Measurements from ENCODE around the gene VIL1. TPM values are rescaled to one million over a fixed set of nuclear protein-coding genes. Genes with fewer than 3 reads are reported as not detected.

VIL1 gene
- 23.3 TPM for polyA plus RNA-seq (ENCODE audit: insufficient read length)
- long read RNA-seq, donor 1, full-length matches to known transcripts, result 1 of 1 reads
- long read RNA-seq, donor 1, partial matches to known transcripts, result 0 of 1 reads
- long read RNA-seq, donor 1, other reads (novel, unspliced or antisense), result 0 of 1 reads
- long read RNA-seq, donor 2, full-length matches to known transcripts, result 1 of 1 reads
- long read RNA-seq, donor 2, partial matches to known transcripts, result 0 of 1 reads
- long read RNA-seq, donor 2, other reads (novel, unspliced or antisense), result 0 of 1 reads
- long read RNA-seq, donor 3, full-length matches to known transcripts, result 2 of 2 reads
- long read RNA-seq, donor 3, partial matches to known transcripts, result 0 of 2 reads
- long read RNA-seq, donor 3, other reads (novel, unspliced or antisense), result 0 of 2 reads
- long read RNA-seq, donor 4, result 0 reads
- long read RNA-seq, donor 5, full-length matches to known transcripts, result 2 of 8 reads
- long read RNA-seq, donor 5, partial matches to known transcripts, result 6 of 8 reads
- long read RNA-seq, donor 5, other reads (novel, unspliced or antisense), result 0 of 8 reads
- long read RNA-seq, donor 6, full-length matches to known transcripts, result 3 of 3 reads
- long read RNA-seq, donor 6, partial matches to known transcripts, result 0 of 3 reads
- long read RNA-seq, donor 6, other reads (novel, unspliced or antisense), result 0 of 3 reads
- long read RNA-seq, donor 7, full-length matches to known transcripts, result 1 of 1 reads
- long read RNA-seq, donor 7, partial matches to known transcripts, result 0 of 1 reads
- long read RNA-seq, donor 7, other reads (novel, unspliced or antisense), result 0 of 1 reads
- long read RNA-seq, donor 8, full-length matches to known transcripts, result 1 of 1 reads
- long read RNA-seq, donor 8, partial matches to known transcripts, result 0 of 1 reads
- long read RNA-seq, donor 8, other reads (novel, unspliced or antisense), result 0 of 1 reads

DNA sequence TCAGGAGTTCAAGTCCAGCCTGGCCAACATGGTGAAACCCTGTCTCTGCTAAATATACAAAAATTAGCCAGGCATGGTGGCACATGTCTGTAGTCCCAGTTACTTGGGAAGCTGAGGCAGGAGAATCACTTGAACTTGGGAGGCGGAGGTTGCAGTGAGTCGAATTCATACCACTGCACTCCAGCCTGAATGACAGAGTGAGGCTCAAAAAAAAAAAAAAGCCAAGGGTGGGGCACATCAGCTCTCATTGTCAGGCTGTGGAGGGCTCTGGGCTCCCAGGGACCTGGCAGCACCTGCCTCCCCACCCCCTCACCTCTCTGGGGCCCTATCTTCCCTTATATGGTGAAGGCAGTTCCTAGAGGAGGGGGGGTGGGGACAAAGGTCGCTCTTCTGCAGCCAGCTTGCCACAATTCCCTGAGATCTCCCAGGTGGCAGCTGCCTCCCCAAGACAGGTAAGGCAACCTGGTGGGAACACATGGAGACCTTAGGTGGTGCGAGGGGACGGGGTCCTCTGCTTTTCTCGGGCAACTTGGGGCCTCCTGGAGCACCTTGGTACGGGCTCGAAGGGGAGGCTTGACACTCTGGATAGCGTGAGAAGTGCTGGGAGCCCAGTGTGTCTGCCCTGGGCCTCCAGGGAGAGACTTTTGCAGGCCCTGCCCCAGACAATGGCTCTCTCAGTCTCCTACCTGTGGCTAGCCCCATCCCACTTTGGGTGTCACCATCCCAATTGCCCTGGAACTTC is at the start of gene VIL1:
Gene VIL1, plus strand, starts transcription at position 407 of the 742 bp plus-strand sequence. CDS start 4,656 bp downstream, outside the sequence.
- no peak for DNase-seq

DNA sequence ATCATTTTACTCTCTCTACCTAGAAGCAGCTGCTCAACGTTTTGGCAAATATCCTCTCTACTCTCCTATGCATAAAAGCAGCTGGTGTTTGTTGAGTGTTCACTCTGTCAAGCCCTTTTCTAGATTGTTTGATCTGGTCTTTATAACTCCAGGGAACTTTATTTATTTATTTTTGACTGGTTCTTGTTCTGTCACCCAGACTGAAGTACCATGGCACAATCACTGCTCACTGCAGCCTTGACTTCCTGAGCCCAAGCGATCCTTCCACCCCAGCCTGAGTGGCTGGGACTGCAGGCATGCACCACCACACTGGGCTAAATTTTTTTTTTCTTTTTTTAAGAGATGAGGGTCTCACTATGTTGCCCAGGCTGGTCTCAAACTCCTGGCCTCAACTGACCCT is 49.6 kb upstream of the VIL1 start:
- DNase-seq, result no peak

GRCh38 chr2:218370410-218371063 is 48.4 kb upstream of the VIL1 start:
- DNase-seq, result no peak

- no peak for DNase-seq
These were observed 47.0 kb upstream of the VIL1 start for GRCh38 chr2:218371983-218372350.

- no peak for DNase-seq
These were observed 44.1 kb upstream of the VIL1 start for GRCh38 chr2:218374795-218375194.

GRCh38 chr2:218375212-218375611 is 43.7 kb upstream of the VIL1 start:
- no peak for DNase-seq

DNA sequence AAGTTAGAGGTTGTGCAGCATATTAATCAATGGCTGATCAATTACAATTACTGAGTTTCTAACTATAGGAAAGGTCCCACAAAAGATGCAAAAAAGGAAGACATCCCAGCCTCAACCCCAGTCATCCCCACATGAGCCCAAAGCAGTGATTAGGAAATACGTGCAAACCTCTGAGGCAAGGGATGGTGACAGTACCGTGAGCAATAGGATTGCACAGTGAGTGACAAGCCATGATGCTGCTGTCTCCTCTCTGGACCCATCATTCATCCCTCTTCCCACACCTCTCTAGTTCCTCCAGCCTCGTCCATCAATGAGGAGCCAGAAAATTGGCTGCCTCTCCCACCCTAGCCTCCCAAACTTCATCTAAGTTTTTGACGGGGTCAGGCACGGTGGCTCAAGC is 40.9 kb upstream of the VIL1 start:
- DNase-seq, result no peak

DNA sequence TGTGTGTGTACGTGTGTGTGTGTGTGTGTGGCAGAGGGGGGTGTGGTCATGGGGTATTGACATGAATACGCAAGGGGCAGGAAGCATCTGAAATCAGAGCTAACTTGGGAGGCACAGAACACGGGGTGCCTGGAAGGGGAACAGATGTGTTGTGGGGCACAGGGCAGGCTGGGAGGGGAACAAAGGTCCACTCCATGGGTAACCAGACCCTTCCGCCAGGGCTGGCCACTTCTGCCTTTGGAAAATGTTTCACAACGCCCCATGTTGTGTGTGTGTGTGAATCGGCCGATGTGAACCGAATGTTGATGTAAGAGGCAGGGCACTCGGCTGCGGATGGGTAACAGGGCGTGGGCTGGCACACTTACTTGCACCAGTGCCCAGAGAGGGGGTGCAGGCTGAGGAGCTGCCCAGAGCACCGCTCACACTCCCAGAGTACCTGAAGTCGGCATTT is 37.0 kb upstream of the VIL1 start, which contains the start of gene SLC11A1:
Gene SLC11A1, plus strand, starts transcription at position 358 of the 451 bp plus-strand sequence. CDS start 96 bp downstream, outside the sequence.
- no peak for DNase-seq

DNA sequence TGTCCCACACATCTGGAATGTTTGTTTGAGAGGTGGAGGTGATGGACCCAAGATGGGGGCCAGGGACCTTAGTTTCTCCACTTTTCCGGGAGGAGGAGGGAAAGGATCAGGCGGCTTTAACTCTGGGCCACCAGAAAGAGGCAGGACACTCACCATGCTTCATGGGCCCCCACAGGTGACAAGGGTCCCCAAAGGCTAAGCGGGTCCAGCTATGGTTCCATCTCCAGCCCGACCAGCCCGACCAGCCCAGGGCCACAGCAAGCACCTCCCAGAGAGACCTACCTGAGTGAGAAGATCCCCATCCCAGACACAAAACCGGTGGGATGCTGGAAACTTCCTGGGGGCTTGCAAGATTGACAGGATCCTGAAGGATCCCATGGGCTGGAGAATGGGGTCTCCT is 36.1 kb upstream of the VIL1 start:
- DNase-seq, result no peak

GRCh38 chr2:218383892-218384519 is 34.9 kb upstream of the VIL1 start:
- no peak for DNase-seq

- no peak for DNase-seq
These were observed 33.9 kb upstream of the VIL1 start for GRCh38 chr2:218384975-218385374.

DNA sequence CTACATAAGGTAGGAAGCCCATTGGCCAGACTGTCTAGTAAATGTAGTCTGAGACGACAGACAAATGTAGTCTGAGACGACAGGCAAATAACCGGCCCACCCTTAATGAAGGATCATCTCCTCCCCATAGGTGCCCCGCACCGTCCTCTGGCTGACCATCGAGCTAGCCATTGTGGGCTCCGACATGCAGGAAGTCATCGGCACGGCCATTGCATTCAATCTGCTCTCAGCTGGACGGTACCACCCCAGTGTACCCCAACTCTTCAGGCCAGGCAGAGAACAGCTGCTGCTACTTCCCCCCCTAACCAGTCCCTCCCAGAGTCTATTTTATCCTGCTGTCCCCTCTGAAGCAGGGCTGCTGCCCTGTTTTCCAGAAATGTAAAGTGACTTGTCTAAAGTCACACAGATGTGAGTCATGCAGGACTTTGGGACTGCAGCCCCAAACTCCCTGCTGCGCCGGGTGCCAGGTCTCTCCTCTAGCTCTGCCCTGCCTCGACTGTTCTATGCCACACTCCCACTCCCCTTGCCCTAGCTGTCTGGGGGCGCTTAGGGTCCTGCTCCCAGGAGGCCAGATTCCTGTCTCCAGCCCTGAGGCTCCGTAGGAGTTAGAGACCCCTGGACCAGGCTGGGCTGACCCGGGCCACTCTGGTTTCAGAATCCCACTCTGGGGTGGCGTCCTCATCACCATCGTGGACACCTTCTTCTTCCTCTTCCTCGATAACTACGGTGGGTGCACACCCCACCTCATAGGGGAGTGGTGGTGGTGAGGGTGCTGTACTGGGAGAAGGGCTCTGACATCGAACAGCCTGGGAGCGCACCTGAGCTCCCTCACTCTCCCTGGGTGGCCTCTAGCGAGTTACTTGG is 32.2 kb upstream of the VIL1 start:
- DNase-seq, result no peak

DNA sequence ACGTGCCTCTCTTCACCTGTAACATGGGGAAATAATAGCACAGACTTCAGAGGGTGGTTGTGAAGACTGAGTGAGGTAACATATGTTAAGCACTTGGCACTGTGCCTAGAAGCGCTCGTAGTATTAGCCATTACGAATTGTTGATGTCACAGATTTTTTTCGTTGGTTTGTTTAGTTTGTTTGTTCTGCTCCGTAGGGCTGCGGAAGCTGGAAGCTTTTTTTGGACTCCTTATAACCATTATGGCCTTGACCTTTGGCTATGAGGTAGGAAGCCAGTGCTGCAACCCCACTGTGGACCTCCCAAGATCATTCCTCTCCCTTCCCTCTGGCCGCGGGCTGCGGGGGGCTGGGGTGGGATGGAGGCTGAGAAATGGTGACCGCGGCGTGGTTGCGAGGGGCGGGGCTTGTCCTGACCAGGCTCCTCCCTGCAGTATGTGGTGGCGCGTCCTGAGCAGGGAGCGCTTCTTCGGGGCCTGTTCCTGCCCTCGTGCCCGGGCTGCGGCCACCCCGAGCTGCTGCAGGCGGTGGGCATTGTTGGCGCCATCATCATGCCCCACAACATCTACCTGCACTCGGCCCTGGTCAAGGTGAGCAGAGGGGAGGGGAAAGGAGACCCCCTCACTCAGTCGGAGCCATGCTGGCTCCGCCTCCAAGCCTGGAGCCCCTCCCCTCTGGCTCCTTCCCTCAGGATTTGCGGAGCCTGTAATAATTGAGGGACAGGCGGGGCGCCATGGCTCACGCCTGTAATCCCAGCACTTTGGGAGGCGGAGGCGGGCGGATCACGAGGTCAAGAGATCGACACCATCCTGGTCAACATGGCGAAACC is 31.3 kb upstream of the VIL1 start:
- DNase-seq, result peak; percentile 85

DNA sequence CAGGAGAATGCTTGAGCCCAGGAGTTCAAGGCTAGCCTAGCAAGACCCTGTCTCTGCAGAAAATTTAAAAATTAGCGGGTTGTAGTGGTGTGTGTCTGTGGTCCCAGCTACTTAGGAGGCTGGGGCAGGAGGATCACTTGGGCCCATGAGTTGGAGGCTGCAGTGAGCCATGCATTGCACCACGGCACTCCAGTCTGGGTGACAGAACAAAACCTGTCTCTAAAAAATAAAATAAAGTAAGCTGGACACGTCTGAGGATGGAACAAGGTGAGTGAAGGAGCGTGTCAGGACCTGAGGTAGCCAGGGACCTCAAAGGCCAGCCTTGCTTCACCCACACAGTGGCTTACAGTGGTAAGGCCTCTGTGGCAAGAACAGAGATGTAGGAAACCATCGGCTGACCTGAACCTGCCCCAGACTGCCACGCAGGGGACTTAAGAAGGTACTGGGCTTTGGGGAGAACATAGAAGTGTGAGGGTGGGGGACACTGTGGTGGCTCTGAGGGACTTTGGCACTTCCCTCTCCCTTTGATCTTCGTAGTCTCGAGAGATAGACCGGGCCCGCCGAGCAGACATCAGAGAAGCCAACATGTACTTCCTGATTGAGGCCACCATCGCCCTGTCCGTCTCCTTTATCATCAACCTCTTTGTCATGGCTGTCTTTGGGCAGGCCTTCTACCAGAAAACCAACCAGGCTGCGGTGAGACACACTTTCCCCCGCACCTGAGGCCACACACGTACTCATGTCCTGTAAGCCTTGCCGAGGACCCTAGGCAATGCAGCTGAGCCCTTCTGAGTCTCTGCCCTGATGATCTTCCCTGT is 29.4 kb upstream of the VIL1 start:
- DNase-seq, result no peak

DNA sequence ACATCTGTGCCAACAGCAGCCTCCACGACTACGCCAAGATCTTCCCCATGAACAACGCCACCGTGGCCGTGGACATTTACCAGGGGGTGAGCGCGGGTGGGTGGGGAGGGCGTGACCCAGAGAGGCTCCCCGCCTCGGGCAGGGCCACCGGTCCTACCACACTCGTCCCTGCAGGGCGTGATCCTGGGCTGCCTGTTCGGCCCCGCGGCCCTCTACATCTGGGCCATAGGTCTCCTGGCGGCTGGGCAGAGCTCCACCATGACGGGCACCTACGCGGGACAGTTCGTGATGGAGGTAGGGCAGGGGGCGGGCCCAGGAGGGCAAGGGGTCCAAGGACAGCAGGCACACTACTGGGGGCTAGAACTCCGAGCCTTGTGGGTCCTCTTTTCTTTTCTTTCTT is 27.7 kb upstream of the VIL1 start:
- no peak for DNase-seq

DNA sequence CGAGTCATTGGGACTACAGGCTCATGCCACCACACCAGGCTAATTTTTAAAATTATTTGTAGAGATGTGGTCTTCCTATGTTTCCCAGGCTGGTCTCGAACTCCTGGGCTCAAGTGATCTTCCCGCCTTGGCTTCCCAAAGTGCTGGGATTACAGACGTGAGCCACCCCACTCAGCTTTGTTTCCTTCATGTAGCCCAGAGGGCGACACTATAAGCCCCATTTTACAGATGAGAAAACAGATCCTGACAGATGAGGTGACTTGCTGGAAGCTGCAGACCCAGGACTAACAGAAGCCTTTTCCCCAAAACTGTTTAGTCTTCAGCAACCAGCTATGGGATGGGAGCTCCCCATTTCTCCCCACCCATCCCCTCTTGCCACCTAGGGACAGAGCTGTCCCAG is 26.5 kb upstream of the VIL1 start:
- no peak for DNase-seq

DNA sequence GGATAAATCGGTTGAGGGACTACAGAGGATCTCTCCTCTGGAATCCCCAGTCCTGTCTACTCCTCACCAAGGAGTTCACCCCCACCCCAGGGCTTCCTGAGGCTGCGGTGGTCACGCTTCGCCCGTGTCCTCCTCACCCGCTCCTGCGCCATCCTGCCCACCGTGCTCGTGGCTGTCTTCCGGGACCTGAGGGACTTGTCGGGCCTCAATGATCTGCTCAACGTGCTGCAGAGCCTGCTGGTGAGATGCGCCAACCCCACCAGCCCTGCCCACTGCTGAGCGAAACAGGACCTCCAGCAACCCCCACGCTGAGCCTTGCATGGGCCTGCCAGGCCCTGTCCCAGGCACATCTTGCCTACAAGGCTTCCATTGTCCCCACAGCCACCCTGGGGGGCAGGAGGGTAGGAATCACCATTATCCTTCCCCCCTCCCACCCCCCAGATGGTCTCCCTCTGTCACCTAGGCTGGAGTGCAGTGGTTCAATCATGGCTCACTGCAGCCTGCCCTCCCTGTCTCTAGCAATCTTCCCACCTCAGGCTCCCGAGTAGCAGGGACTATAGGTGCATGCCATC is 25.9 kb upstream of the VIL1 start:
- DNase-seq, result no peak

DNA sequence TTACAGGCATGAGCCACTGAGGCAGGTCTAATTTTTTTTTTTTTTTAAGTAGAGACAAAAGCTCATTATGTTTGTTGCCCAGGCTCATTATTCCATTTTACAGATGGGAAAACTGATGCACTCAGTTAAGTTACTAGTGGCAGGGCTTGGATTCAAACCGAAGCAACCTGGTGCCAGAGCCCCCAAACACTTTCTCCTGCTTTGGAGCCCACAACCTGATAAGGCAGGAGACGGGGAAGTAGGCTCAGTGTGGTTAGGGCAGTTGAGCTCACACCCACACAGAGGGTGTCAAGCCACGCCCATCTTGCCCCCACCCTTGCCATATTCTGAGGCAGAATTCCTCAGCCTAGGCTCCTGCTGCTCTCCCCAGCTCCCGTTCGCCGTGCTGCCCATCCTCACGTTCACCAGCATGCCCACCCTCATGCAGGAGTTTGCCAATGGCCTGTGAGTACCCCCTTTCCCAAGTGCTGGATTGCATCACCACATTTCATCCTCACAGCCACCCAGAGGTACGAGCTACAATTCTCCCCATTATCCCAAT is 25.1 kb upstream of the VIL1 start:
- DNase-seq, result no peak
